Mucosa of rectum (tissue), 2 donors: Measurements from ENCODE around the gene MLH1.

Experiments used
- H3K27ac ChIP-seq, 2 donors: one replicate each; pipeline ENCODE4 v1.7.0; 2013; ENCODE audit warnings: inconsistent platforms in 2 of 2, low read depth in 2 of 2, low read length in 2 of 2
- H3K27me3 ChIP-seq, 2 donors: one replicate each; pipeline ENCODE4 v1.7.0; 2013; ENCODE audit warnings: low read length in 2 of 2; ENCODE audit not compliant: control insufficient read depth in 2 of 2, insufficient read depth in 2 of 2
- H3K36me3 ChIP-seq, 2 donors: one replicate each; pipeline ENCODE4 v1.7.0; 2013; ENCODE audit warnings: low read length in 2 of 2; ENCODE audit not compliant: control insufficient read depth in 2 of 2, insufficient read depth in 2 of 2
- H3K4me1 ChIP-seq, 2 donors: one replicate each; pipeline ENCODE4 v1.7.0; 2013; ENCODE audit warnings: low read length in 2 of 2, mild to moderate bottlenecking in 1 of 2; ENCODE audit not compliant: control insufficient read depth in 2 of 2, insufficient read depth in 2 of 2
- H3K4me3 ChIP-seq, 2 donors: one replicate each; pipeline ENCODE4 v1.7.0; 2013; ENCODE audit warnings: low read length in 2 of 2
- H3K9ac ChIP-seq, 2 donors: one replicate each; pipeline ENCODE4 v1.7.0; 2013; ENCODE audit warnings: low read length in 2 of 2, low read depth in 1 of 2, mild to moderate bottlenecking in 1 of 2
- H3K9me3 ChIP-seq, 2 donors: one replicate each; pipeline ENCODE4 v1.7.0; 2013; ENCODE audit warnings: low read length in 2 of 2; ENCODE audit not compliant: control insufficient read depth in 2 of 2
- donor health status: healthy.
- donor health status: Normal muscosa, but diverticular disease.

The MLH1 gene

DNA sequence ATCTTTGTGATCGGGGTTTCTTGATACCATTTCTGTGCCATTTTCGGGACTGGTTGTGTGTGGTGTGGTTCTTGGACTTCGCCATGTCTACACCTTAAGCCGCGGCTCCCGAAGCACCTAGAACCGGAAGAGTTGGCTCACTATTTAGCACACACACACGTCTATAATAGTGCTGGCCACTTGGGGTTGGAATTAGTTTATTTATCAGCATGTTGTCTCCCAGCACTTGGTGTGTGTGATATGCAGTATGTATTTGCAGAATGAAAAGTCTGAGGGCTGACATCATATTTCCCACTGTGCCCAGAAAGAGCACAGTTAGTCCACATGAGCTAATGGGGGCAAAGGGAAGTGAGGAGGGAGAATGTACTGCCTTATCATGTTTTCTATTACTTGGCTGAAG is 23.6 kb downstream of the MLH1 start:
- Histone ChIP-seq H3K9me3 (no peaks in the 10 kb centered on the region), H3K27me3 (no peaks in the 10 kb centered on the region), H3K36me3 (peaks cover 57 to 67% of the 10 kb centered on the region in 2 donors), H3K27ac (no peak overlapping the region), H3K4me1 (no peaks in the 10 kb centered on the region), H3K9ac (no peak overlapping the region), H3K4me3 (no peak overlapping the region)

DNA sequence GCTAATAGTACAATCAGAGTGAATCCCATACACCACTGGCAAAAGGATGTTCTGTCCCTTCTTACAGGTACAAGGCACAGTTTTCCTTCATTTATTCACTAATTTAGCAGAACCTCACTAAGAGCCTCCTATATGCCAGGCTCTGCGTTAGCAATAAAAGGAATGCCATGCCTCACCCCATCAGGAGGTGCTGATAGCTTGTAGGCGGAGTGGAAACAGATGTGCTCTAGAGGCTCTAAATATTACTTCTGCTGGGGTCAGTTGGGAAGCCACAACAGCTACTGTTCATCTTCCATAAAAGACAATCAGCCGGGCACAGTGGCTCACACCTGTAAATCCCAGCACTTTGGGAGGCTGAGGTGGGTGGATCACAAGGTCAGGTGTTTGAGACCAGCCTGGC is 24.4 kb downstream of the MLH1 start:
- H3K9me3 ChIP-seq, result no peaks in the 10 kb centered on the region
- H3K27me3 ChIP-seq, result no peaks in the 10 kb centered on the region
- H3K4me1 ChIP-seq, result no peaks in the 10 kb centered on the region
- H3K36me3 ChIP-seq, result peaks cover 53 to 66% of the 10 kb centered on the region in 2 donors
- no peak overlapping the region for H3K9ac ChIP-seq
- no peak overlapping the region for H3K4me3 ChIP-seq
- no peak overlapping the region for H3K27ac ChIP-seq

DNA sequence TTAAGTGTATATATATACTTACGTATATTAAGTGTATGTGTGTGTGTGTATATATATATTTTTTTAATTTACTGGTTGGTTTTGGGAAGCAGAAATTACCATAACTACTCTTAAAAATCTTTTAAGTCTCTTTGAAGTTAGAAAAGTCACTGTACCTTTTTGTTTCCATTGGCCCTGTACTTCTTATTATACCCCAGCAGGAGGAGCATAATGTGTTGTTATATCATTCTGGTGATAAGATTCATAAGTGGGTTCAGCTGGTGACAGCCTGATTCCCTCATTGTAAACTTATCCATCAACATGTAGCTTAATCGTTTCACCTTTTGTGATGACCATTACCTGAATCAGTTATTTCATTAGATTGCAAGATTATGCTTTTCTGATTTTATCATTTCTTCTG is 30.8 kb downstream of the MLH1 start:
- no peaks in the 10 kb centered on the region for H3K9me3 ChIP-seq
- H3K36me3 ChIP-seq, result peaks cover 42 to 69% of the 10 kb centered on the region in 2 donors
- H3K4me1 ChIP-seq, result no peaks in the 10 kb centered on the region
- H3K27me3 ChIP-seq, result no peaks in the 10 kb centered on the region
- no peak overlapping the region for H3K4me3 ChIP-seq
- no peak overlapping the region for H3K27ac ChIP-seq
- H3K9ac ChIP-seq, result no peak overlapping the region

DNA sequence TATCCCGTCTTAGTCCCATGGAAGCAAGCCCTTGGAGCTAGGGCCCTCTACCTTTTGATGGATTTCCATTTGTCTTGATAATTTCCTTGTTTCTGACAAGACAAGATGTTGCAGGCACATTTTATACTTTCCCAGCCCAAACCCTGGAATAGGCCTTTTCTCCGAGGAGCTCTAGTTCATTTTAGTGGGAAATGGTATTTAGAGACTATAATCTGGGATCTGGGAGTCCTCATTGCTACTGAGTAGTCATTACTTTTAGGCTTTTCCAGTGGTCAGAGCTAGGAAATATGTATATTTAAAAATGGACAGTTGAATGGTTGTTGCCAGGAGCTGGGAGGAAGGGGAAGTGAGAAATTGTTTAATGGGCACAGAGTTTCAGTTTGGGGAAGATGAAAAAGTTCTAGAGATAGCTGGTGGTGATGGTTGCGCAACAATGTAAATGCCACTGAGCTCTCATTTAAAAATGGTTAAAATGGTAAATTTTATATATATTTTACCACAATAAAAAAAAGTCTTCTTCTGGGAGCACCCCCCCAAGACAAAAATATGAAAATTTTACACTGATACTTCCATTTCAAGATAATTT is 31.6 kb downstream of the MLH1 start:
- H3K27me3 ChIP-seq, result no peaks in the 10 kb centered on the region
- peaks cover 46 to 71% of the 10 kb centered on the region in 2 donors for H3K36me3 ChIP-seq
- no peak overlapping the region for H3K4me3 ChIP-seq
- H3K9ac ChIP-seq, result no peak overlapping the region
- no peaks in the 10 kb centered on the region for H3K9me3 ChIP-seq
- no peak overlapping the region for H3K27ac ChIP-seq
- H3K4me1 ChIP-seq, result no peaks in the 10 kb centered on the region

DNA sequence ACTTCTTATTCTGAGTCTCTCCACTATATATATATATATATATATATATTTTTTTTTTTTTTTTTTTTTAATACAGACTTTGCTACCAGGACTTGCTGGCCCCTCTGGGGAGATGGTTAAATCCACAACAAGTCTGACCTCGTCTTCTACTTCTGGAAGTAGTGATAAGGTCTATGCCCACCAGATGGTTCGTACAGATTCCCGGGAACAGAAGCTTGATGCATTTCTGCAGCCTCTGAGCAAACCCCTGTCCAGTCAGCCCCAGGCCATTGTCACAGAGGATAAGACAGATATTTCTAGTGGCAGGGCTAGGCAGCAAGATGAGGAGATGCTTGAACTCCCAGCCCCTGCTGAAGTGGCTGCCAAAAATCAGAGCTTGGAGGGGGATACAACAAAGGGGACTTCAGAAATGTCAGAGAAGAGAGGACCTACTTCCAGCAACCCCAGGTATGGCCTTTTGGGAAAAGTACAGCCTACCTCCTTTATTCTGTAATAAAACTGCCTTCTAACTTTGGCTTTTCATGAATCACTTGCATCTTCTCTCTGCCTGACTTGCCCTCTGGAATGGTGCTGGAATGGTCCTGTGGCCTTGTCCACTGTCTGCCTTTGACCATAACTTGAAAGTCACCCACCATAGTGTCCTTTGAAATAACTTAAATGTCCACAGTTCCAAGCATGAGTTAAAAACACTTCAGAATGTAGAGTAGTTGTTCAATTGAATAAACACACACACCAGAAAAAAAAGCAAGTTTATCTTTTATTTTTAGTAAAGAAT is 32.4 kb downstream of the MLH1 start:
- Histone ChIP-seq H3K4me3 (no peak overlapping the region), H3K9ac (no peak overlapping the region), H3K27ac (no peak overlapping the region), H3K4me1 (no peaks in the 10 kb centered on the region), H3K27me3 (no peaks in the 10 kb centered on the region), H3K36me3 (peaks cover 42 to 66% of the 10 kb centered on the region in 2 donors), H3K9me3 (no peaks in the 10 kb centered on the region)

DNA sequence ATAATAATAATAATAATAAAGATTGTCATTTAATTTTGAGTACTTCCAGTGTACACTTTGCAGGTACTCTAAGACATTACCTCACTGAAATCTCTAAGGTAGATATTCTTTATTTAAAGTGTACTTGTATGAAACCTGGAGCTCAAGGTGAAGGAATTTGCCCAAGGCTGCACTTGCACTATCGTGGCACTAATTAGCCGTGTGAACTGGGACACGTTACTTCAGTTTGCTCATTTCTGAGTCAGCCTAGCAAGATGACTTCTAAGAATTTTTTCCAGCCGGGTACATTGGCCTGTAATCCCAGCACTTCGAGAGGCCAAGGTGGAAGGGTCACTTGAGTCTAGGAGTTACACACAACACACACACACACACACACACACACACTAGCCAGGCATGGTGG is 33.5 kb downstream of the MLH1 start:
- H3K4me3 ChIP-seq, result no peak overlapping the region
- H3K4me1 ChIP-seq, result no peaks in the 10 kb centered on the region
- H3K27ac ChIP-seq, result no peak overlapping the region
- no peaks in the 10 kb centered on the region for H3K27me3 ChIP-seq
- no peak overlapping the region for H3K9ac ChIP-seq
- no peaks in the 10 kb centered on the region for H3K9me3 ChIP-seq
- H3K36me3 ChIP-seq, result peaks cover 38 to 66% of the 10 kb centered on the region in 2 donors

DNA sequence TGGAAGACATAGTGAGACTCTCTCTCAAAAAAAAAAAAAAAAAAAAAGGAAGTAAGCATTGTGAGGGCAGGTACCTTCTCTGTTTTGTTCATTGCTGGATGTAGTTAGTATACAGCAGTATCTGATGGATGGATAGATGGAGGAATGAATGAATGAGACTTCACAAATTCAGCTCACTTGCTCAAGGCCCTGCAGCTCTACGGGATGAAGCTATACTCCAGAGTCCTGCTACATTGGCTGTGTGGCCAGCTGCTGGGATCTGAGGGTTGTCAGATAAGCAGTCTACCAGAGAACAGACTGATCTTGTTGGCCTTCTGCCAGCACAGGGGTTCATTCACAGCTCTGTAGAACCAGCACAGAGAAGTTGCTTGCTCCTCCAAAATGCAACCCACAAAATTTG is 35.0 kb downstream of the MLH1 start:
- Histone ChIP-seq H3K9ac (no peak overlapping the region), H3K27me3 (no peaks in the 10 kb centered on the region), H3K27ac (no peak overlapping the region), H3K36me3 (peaks cover 32 to 67% of the 10 kb centered on the region in 2 donors), H3K4me1 (no peaks in the 10 kb centered on the region), H3K4me3 (no peak overlapping the region), H3K9me3 (no peaks in the 10 kb centered on the region)

DNA sequence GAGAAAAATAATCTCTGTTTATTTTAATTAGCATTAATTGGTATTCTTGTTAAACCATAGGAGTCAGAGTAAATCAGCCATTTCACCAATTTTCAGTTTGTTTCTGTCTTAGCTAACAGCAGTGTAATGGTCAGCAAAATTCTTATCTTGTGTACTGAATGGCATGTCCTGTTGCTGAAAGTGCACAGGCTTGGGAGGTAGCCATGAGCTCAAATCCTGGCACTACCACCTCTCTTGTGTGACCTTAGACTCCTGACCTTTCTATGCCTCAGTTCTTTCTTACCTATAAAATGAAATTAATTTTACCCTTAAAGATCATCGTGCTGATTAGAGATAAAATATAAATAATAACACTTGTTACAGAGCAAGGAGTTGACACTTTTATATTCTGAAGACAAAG is 35.8 kb downstream of the MLH1 start:
- Histone ChIP-seq H3K27ac (no peak overlapping the region), H3K4me1 (no peaks in the 10 kb centered on the region), H3K9ac (no peak overlapping the region), H3K36me3 (peaks cover 29 to 61% of the 10 kb centered on the region in 2 donors), H3K4me3 (no peak overlapping the region), H3K9me3 (no peaks in the 10 kb centered on the region), H3K27me3 (no peaks in the 10 kb centered on the region)

DNA sequence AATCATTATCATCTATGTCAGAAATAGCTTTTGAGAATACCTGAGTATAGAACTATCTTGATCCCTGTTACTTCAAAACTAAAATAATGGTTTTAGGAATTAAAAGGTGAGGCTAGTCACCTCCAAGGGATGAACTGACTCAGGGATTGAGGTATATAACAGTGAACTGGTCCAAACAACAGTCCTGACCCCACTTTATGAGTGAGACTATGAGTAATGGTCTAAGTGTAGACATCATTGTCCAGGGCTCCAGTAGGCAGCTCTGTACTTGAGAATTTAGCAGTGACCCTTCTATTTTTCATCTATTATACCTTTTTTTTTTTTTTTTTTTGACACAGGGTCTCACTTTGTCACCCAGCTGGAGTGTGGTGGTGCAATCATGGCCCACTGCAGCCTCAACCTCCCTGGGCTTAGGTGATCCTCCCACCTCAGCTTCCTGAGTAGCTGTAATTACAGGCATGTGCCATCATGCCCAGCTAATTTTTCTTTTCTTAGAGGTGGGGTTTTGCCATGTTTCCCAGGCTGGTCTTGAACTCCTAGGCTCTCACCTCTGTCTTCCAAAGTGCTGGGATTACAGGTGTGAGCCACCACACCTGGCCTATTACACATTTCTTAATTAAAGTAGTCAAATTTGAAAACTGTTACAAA is 36.3 kb downstream of the MLH1 start:
- Histone ChIP-seq H3K9me3 (no peaks in the 10 kb centered on the region), H3K4me1 (no peaks in the 10 kb centered on the region), H3K9ac (no peak overlapping the region), H3K27ac (no peak overlapping the region), H3K36me3 (peaks cover 32 to 59% of the 10 kb centered on the region in 2 donors), H3K27me3 (no peaks in the 10 kb centered on the region), H3K4me3 (no peak overlapping the region)

DNA sequence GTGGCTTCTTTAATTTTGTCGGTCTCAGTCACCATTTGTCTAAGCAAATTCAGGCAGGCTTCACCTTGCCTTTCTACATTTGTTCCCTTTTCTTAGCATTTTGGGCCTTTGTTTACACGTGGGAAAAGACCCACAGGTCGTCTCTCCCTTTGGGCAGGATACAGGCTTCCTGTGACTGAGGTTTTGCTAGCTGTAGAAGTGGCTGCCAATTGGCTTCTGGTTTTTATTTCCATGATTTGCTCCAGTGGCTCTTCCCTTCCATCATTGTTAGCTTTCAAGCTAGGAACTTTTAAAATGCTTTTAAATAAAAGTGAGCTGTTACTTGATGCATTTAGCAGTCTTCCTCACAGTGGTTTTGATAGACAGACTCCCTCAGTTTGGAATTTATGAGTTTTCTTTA is 37.3 kb downstream of the MLH1 start:
- Histone ChIP-seq H3K9me3 (peaks cover 0 to 2% of the 10 kb centered on the region in 2 donors), H3K9ac (no peak overlapping the region), H3K36me3 (peaks cover 33 to 61% of the 10 kb centered on the region in 2 donors), H3K4me1 (no peaks in the 10 kb centered on the region), H3K27ac (no peak overlapping the region), H3K27me3 (no peaks in the 10 kb centered on the region), H3K4me3 (no peak overlapping the region)
